CD4-positive, alpha-beta T cell treated with Interleukin-21 for 1 hour (primary cell): ENCODE results near the gene PILRA.
"Not testable (repeated sequence)": the region's sequence is repeated elsewhere in the genome, so short reads cannot be mapped to it uniquely, and the experiment has no call there.

ENCODE experiments used
- DNase-seq: peaks from one replicate; pipeline ENCODE4 v3.0.0-alpha.2; 2020

PILRA gene

GRCh38 chr7:100435401-100436304 lies 62.4 kb downstream of the PILRA start:
- DNase-seq: peak; percentile 53

- DNase-seq: no peak
Observed at GRCh38 chr7:100437150-100438100, 64.1 kb downstream of the PILRA start.

GRCh38 chr7:100438172-100438571 lies 64.9 kb downstream of the PILRA start:
- DNase-seq: no peak

GRCh38 chr7:100438731-100439130 lies 65.4 kb downstream of the PILRA start:
- not testable (repeated sequence) for DNase-seq

GRCh38 chr7:100439244-100439643 lies 66.0 kb downstream of the PILRA start:
- DNase-seq: not testable (repeated sequence)

GRCh38 chr7:100441641-100442535 lies 68.6 kb downstream of the PILRA start:
- no peak for DNase-seq

GRCh38 chr7:100443096-100443840 lies 70.0 kb downstream of the PILRA start:
- DNase-seq: no peak

- no peak for DNase-seq
Observed at GRCh38 chr7:100444311-100445278, 71.3 kb downstream of the PILRA start.

- no peak for DNase-seq
Observed at GRCh38 chr7:100446040-100446439, 72.8 kb downstream of the PILRA start.

GRCh38 chr7:100447363-100447762 lies 74.1 kb downstream of the PILRA start:
- DNase-seq: not testable (repeated sequence)

- DNase-seq: no peak
Observed at GRCh38 chr7:100449190-100449795, 76.0 kb downstream of the PILRA start.
